GM23338 (cell line): ENCODE measurements around the gene MPPED1. TPM values are rescaled to one million over a fixed set of nuclear protein-coding genes. Genes with fewer than 3 reads are reported as not detected.
A peak's percentile ranks its signal among the peaks of the same experiment; 100 is the strongest.

ENCODE experiments used
- ATAC-seq: fragments of 200-7000 bp; cut with Tn5 transposase; 3 replicates; pipeline ENCODE4 v1.9.1; 2020
- DNase-seq: peaks from one replicate; pipeline ENCODE4 v3.0.0-alpha.2; 2015; ENCODE audit warnings: low spot score
- H2AFZ ChIP-seq: fragments of 200-600 bp; sonication (generic); 2 replicates; pipeline ENCODE4 v1.8.0; 2016; ENCODE audit warnings: antibody characterized with exemption, mild to moderate bottlenecking, moderate library complexity
- H3F3A ChIP-seq: fragments of 200-600 bp; sonication (generic); replicated peaks from 2 replicates; pipeline ENCODE4 v1.8.0; 2017; ENCODE audit warnings: antibody characterized with exemption, mixed run types, low read depth
- H3K27ac ChIP-seq: fragments of 200-600 bp; sonication (generic); 2 replicates; pipeline ENCODE4 v1.6.1; 2016; ENCODE audit warnings: low read depth
- H3K27me3 ChIP-seq: fragments of 200-600 bp; sonication (generic); 2 replicates; pipeline ENCODE4 v1.8.0; 2016; ENCODE audit warnings: mild to moderate bottlenecking, mixed run types, moderate library complexity; ENCODE audit not compliant: insufficient read depth
- H3K36me3 ChIP-seq: fragments of 200-600 bp; sonication (generic); 2 replicates; pipeline ENCODE4 v1.8.0; 2016; ENCODE audit warnings: mild to moderate bottlenecking; ENCODE audit not compliant: insufficient read depth
- H3K4me1 ChIP-seq: fragments of 200-600 bp; sonication (generic); 2 replicates; pipeline ENCODE4 v1.8.0; 2016; ENCODE audit warnings: mild to moderate bottlenecking, moderate library complexity; ENCODE audit not compliant: insufficient read depth
- H3K4me2 ChIP-seq: fragments of 200-600 bp; sonication (generic); 2 replicates; pipeline ENCODE4 v1.7.1; 2017; ENCODE audit warnings: mixed run types
- H3K4me3 ChIP-seq: fragments of 200-600 bp; sonication (generic); 2 replicates; pipeline ENCODE4 v1.6.1; 2016; ENCODE audit warnings: mixed run types
- H3K79me2 ChIP-seq: fragments of 200-600 bp; sonication (generic); replicated peaks from 2 replicates; pipeline ENCODE4 v1.8.0; 2017; ENCODE audit warnings: mild to moderate bottlenecking; ENCODE audit not compliant: insufficient read depth
- H3K9me2 ChIP-seq: fragments of 200-600 bp; sonication (generic); 2 replicates; pipeline ENCODE4 v1.8.0; 2017; ENCODE audit not compliant: insufficient read depth
- H4K20me1 ChIP-seq: fragments of 200-600 bp; sonication (generic); replicated peaks from 2 replicates; pipeline ENCODE4 v1.8.0; 2017; ENCODE audit warnings: mild to moderate bottlenecking; ENCODE audit not compliant: insufficient read depth
- H3K27ac Mint-ChIP-seq: 2 replicates; pipeline ENCODE4 v1.8.0; 2020; ENCODE audit warnings: inconsistent platforms, mild to moderate bottlenecking, moderate library complexity, mixed read lengths
- H3K27me3 Mint-ChIP-seq: 3 replicates; pipeline ENCODE4 v1.8.0; 2022; ENCODE audit warnings: low read depth, mild to moderate bottlenecking, moderate library complexity, mixed read lengths, inconsistent platforms; ENCODE audit not compliant: insufficient read depth, poor library complexity
- H3K36me3 Mint-ChIP-seq: 3 replicates; pipeline ENCODE4 v1.8.0; 2021; ENCODE audit warnings: low read depth, mild to moderate bottlenecking, inconsistent platforms, moderate library complexity, mixed read lengths
- H3K4me1 Mint-ChIP-seq: 3 replicates; pipeline ENCODE4 v1.8.0; 2020; ENCODE audit warnings: mild to moderate bottlenecking, inconsistent platforms, mixed read lengths
- H3K4me3 Mint-ChIP-seq: 3 replicates; pipeline ENCODE4 v1.8.0; 2021; ENCODE audit warnings: moderate library complexity, mild to moderate bottlenecking, inconsistent platforms, mixed read lengths
- H3K9me3 Mint-ChIP-seq: 3 replicates; pipeline ENCODE4 v1.8.0; 2020; ENCODE audit warnings: moderate library complexity, mild to moderate bottlenecking, inconsistent platforms, mixed read lengths
- CREB1 ChIP-seq: fragments of 250-450 bp; sonication (Bioruptor Pico); IDR thresholded peaks from 2 replicates; pipeline ENCODE4 v1.5.0; 2020; ENCODE audit warnings: low read depth, mild to moderate bottlenecking, moderate library complexity
- CTCF ChIP-seq, 2 experiments: fragments of 200-600 bp in 1 of 2; sonication (generic) in 1 of 2; conservative IDR thresholded peaks; 2 replicates each; pipeline versions ENCODE4 v1.5.1 to v1.6.1; 2016 to 2017; ENCODE audit warnings: antibody characterized with exemption in 2 of 2, low read depth in 2 of 2, mild to moderate bottlenecking in 2 of 2, moderate library complexity in 1 of 2
- ETS1 ChIP-seq: IDR thresholded peaks from 2 replicates; pipeline ENCODE4 v1.6.1; 2016; ENCODE audit warnings: antibody characterized with exemption
- EZH2 ChIP-seq: fragments of 200-600 bp; sonication (generic); IDR thresholded peaks from one replicate; pipeline ENCODE4 v1.8.0; 2017; ENCODE audit warnings: antibody characterized with exemption, mild to moderate bottlenecking, low read depth; ENCODE audit not compliant: unreplicated experiment
- EZH2phosphoT487 ChIP-seq: fragments of 200-600 bp; sonication (generic); IDR thresholded peaks from one replicate; pipeline ENCODE4 v1.8.1; 2018; ENCODE audit warnings: antibody characterized with exemption; ENCODE audit not compliant: unreplicated experiment
- POLR2AphosphoS5 ChIP-seq: IDR thresholded peaks from 2 replicates; pipeline ENCODE4 v1.6.1; 2016; ENCODE audit warnings: antibody characterized with exemption, low read depth
- STAT1 ChIP-seq: IDR thresholded peaks from one replicate; pipeline ENCODE4 v1.6.1; 2016; ENCODE audit warnings: antibody characterized with exemption; ENCODE audit not compliant: unreplicated experiment
- ZNF331 ChIP-seq: fragments of 250-450 bp; sonication (Bioruptor Pico); IDR thresholded peaks from 2 replicates; pipeline ENCODE4 v1.5.0; 2020; ENCODE audit warnings: low read depth, mild to moderate bottlenecking, moderate library complexity
- ZNF462 ChIP-seq: fragments of 250-450 bp; sonication (Bioruptor Pico); IDR thresholded peaks from 2 replicates; pipeline ENCODE4 v1.5.0; 2020; ENCODE audit warnings: mild to moderate bottlenecking, moderate library complexity
- long read RNA-seq: library from polyadenylated mRNA; unstranded; transcript quantifications from one replicate; pipeline ENCODE4 v2.0.0, GENCODE V29; 2020; ENCODE audit not compliant: unreplicated experiment
- polyA plus RNA-seq: library from polyadenylated mRNA; unstranded; fragments of >200 nt; fragmentation: Nextera tagmentation; extraction: Ambion mirVana; gene quantifications from 2 replicates; pipeline ENCODE4 v1.2.1, GENCODE V29; 2016
- total RNA-seq: library from RNA; depleted of rRNA; stranded (reverse); fragments of >200 nt; shearing (Covaris generic); gene quantifications from 2 replicates; pipeline ENCODE4 v1.2.3, GENCODE V29; 2014; rRNA removed

Gene MPPED1, protein sequence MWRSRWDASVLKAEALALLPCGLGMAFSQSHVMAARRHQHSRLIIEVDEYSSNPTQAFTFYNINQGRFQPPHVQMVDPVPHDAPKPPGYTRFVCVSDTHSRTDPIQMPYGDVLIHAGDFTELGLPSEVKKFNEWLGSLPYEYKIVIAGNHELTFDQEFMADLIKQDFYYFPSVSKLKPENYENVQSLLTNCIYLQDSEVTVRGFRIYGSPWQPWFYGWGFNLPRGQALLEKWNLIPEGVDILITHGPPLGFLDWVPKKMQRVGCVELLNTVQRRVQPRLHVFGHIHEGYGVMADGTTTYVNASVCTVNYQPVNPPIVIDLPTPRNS
- total RNA-seq (0.12 and 0.56 TPM in 2 replicates), polyA plus RNA-seq (not detected in 2 replicates)
- long read RNA-seq, result 0 reads

DNA sequence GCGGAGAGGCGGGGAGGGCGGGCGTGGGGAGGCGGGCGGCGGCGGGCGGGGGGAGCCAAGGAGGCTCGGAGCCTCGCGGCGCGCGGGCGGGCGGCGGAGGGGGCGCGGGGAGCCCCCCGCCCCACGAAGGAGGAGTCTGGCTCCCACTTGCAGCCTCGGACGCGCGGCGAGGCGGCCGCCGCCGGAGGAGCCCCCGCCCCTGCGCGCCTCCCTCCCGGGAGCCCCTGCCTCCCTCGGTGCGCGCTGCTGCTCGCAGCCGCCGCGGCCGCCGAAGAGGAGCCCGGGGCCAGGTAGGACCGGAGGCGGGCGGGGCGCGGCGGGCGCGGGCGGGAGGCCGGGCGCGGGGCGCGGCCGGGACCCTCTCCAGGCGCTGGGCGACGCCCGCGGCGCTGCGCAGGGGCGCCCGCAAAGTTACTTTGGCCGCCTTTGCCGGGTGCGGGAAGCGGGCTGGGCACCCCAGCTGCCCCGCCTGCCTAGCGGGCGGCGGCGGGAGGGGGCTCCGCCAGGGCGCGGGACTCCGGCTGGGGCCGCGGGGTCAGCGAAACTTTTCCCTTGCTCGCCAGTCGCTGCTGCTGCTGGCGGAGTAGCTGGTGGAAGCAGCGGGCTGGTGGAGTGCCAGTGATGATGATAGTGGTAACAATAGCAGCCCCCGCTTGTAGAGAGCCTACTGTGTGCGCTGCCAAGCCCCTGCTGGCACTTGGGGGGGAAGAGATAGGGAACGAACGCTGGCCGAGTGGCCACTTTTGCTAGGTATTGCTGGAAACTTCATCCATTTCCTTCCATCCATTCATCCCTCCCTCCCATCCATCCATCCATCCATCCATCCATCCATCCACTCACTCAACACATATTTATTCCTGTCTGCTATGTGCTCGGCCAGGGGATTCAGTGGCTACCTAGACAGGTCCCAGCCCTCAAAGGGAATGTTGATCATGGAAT, at the start of gene MPPED1:
Gene MPPED1 (plus strand): TSS at position 146 of the 939 bp plus-strand sequence. CDS start 12,972 bp downstream, outside the sequence.
- H3K27me3 ChIP-seq, result peaks cover 43% of the 10 kb centered on the region
- no peak for TF ChIP-seq STAT1
- TF ChIP-seq ZNF331 (CRISPR knock-in tag), result no peak
- no peak for TF ChIP-seq CTCF (conservative IDR thresholded peaks at IDR 0.05; ENCODE audit: low read depth in 2 of 2)
- TF ChIP-seq CREB1 (CRISPR knock-in tag), result no peak
- TF ChIP-seq EZH2phosphoT487, result no peak
- no peak for TF ChIP-seq POLR2AphosphoS5
- no peak for TF ChIP-seq ETS1
- peak; percentile 60 for TF ChIP-seq EZH2
- TF ChIP-seq ZNF462, result no peak
- no peaks in the 10 kb centered on the region for H3K9me2 ChIP-seq
- H3K4me1 Mint-ChIP-seq, result peaks cover 11% of the 10 kb centered on the region; the same call in 2 of the 3 replicates
- H3K4me1 ChIP-seq, result peaks cover 10% of the 10 kb centered on the region; the same call in 1 of the 2 replicates
- H3K27ac ChIP-seq, result no peak within 1 kb of the TSS
- peak within 1 kb of the TSS; percentile 81 for H2AFZ ChIP-seq
- H3K36me3 ChIP-seq, result no peaks in the 10 kb centered on the region
- ATAC-seq, result peak; percentile 33
- peak; percentile 47 for DNase-seq
- H3K4me3 ChIP-seq, result peak within 1 kb of the TSS; percentile 59
- H3K36me3 Mint-ChIP-seq, result no peaks in the 10 kb centered on the region
- H3K27me3 Mint-ChIP-seq, result peaks cover 34% of the 10 kb centered on the region
- no peaks in the 10 kb centered on the region for H4K20me1 ChIP-seq
- no peaks in the 10 kb centered on the region for H3F3A ChIP-seq
- H3K9me3 Mint-ChIP-seq, result no peaks in the 10 kb centered on the region
- H3K4me3 Mint-ChIP-seq, result peak within 1 kb of the TSS; percentile 72
- no peak within 1 kb of the TSS for H3K27ac Mint-ChIP-seq
- H3K79me2 ChIP-seq, result no peaks in the 10 kb centered on the region
- H3K4me2 ChIP-seq, result peak within 1 kb of the TSS; percentile 84
